ENCODE results near the gene RGS6. TPM values are rescaled to one million over a fixed set of nuclear protein-coding genes. Genes with fewer than 3 reads are reported as not detected.

The RGS6 gene
- total and polyA plus RNA-seq, 2 of the 4 experiments (the other 2 are of a cell fraction) = not detected

- no peak overlapping the region for H3K4me2 ChIP-seq (ENCODE audit: low read depth, low read length)
- H3K14ac ChIP-seq (replicated peaks; ENCODE audit: low read depth, low read length) = no peak overlapping the region
- no peak overlapping the region for H2AK5ac ChIP-seq (ENCODE audit: low read depth, low read length)
- no peaks in the 10 kb centered on the region for H3K9me3 ChIP-seq (ENCODE audit: control insufficient read depth, insufficient read depth, low read length)
- BruUV-seq (replicated peaks) = no TSS peak
- H2AK9ac ChIP-seq (replicated peaks; ENCODE audit: low read depth, low read length, poor library complexity) = no peak overlapping the region
- H4K91ac ChIP-seq (ENCODE audit: insufficient read depth, low read depth, low read length) = no peak overlapping the region
- in situ Hi-C loops (cut with MboI; ENCODE audit: low sequenced_read_pairs) (no loop called here), intact Hi-C loops (cut with micrococcal nuclease) (no loop called here), dilution Hi-C loops (cut with HindIII; ENCODE audit: low sequenced_read_pairs, unreplicated experiment) (no loop called here)
- H3K4me3 ChIP-seq (ENCODE audit: insufficient read depth, low read depth, low read length) = no peak overlapping the region
- no peaks in the 10 kb centered on the region for H3K9me1 ChIP-seq (ENCODE audit: insufficient read depth, low read length)
- H2BK20ac ChIP-seq (ENCODE audit: low read depth, low read length) = no peak overlapping the region
- no peak overlapping the region for H4K8ac ChIP-seq (ENCODE audit: low read depth in 2 of 2, low read length in 2 of 2)
- no peak overlapping the region for H2BK15ac ChIP-seq (ENCODE audit: low read depth, low read length)
- no peak overlapping the region for H2AFZ ChIP-seq (replicated peaks; ENCODE audit: low read length, poor library complexity)
- H3K56ac ChIP-seq (ENCODE audit: extremely low read depth, insufficient read depth, low read length) = no peak overlapping the region
- H3K18ac ChIP-seq (ENCODE audit: low read depth, low read length) = no peak overlapping the region
- no peak overlapping the region for H3K4ac ChIP-seq (ENCODE audit: low read depth, low read length)
- no peak overlapping the region for H3K9ac ChIP-seq (ENCODE audit: low read depth, low read length)
- no peaks in the 10 kb centered on the region for H3K36me3 ChIP-seq (ENCODE audit: control insufficient read depth, insufficient read depth, low read length)
- no peak for TF ChIP-seq CEBPB (IDR thresholded peaks at IDR 0.05; ENCODE audit: low read depth, low read length)
- TF ChIP-seq POLR2A (IDR thresholded peaks at IDR 0.05; ENCODE audit: low read depth, low read length) = no peak
- no peak for TF ChIP-seq RCOR1 (IDR thresholded peaks at IDR 0.05; ENCODE audit: insufficient replicate concordance, low read length)
- TF ChIP-seq, protein P1, sequence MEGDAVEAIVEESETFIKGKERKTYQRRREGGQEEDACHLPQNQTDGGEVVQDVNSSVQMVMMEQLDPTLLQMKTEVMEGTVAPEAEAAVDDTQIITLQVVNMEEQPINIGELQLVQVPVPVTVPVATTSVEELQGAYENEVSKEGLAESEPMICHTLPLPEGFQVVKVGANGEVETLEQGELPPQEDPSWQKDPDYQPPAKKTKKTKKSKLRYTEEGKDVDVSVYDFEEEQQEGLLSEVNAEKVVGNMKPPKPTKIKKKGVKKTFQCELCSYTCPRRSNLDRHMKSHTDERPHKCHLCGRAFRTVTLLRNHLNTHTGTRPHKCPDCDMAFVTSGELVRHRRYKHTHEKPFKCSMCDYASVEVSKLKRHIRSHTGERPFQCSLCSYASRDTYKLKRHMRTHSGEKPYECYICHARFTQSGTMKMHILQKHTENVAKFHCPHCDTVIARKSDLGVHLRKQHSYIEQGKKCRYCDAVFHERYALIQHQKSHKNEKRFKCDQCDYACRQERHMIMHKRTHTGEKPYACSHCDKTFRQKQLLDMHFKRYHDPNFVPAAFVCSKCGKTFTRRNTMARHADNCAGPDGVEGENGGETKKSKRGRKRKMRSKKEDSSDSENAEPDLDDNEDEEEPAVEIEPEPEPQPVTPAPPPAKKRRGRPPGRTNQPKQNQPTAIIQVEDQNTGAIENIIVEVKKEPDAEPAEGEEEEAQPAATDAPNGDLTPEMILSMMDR (conservative IDR thresholded peaks at IDR 0.05; ENCODE audit: low read depth, low read length) = no peak
- no peak for TF ChIP-seq MAFK (IDR thresholded peaks at IDR 0.05; ENCODE audit: low read depth, low read length)
- no peak for TF ChIP-seq RFX5 (IDR thresholded peaks at IDR 0.05; ENCODE audit: low read depth, low read length)
- no peak for TF ChIP-seq ELK1 (IDR thresholded peaks at IDR 0.05; ENCODE audit: borderline replicate concordance, low read depth, low read length)
- no peak for TF ChIP-seq RAD21 (IDR thresholded peaks at IDR 0.05; ENCODE audit: low read length)
- TF ChIP-seq CHD1 (IDR thresholded peaks at IDR 0.05; ENCODE audit: low read depth, low read length) = no peak
- TF ChIP-seq BHLHE40 (IDR thresholded peaks at IDR 0.05; ENCODE audit: low read depth, low read length) = no peak
- no peak for TF ChIP-seq NFE2L2 (IDR thresholded peaks at IDR 0.05; ENCODE audit: low read depth, low read length)
- no peak for TF ChIP-seq SMC3 (IDR thresholded peaks at IDR 0.05; ENCODE audit: low read depth, low read length)
- TF ChIP-seq USF2 (IDR thresholded peaks at IDR 0.05; ENCODE audit: low read depth, low read length) = no peak
- no peak for TF ChIP-seq MAZ (IDR thresholded peaks at IDR 0.05; ENCODE audit: borderline replicate concordance, low read depth, low read length)
- TF ChIP-seq MXI1 (IDR thresholded peaks at IDR 0.05; ENCODE audit: borderline replicate concordance, low read depth, low read length) = no peak
- no peak for TF ChIP-seq FOS (IDR thresholded peaks at IDR 0.05; ENCODE audit: low read depth, low read length)
- no peaks in the 10 kb centered on the region for H4K20me1 ChIP-seq (ENCODE audit: insufficient read depth, low read length)
- H4K5ac ChIP-seq (ENCODE audit: low read depth, low read length) = no peak overlapping the region
- H2BK120ac ChIP-seq (ENCODE audit: low read depth, low read length) = no peak overlapping the region
- ATAC-seq (ENCODE audit: low read depth) = no peak
- ChIA-PET CTCF (no interaction called here), POLR2A (ENCODE audit: unreplicated experiment) (no interaction called here)
- no peak overlapping the region for H3K27ac ChIP-seq (ENCODE audit: insufficient read depth, low read length)
- H3K4me1 ChIP-seq (ENCODE audit: control insufficient read depth, insufficient read depth, low read length) = no peaks in the 10 kb centered on the region
- no peak overlapping the region for H3K23ac ChIP-seq (ENCODE audit: low read depth, low read length)
- no peaks in the 10 kb centered on the region for H3K79me1 ChIP-seq (ENCODE audit: low read depth in 1 of 2, low read length in 2 of 2)
- H2BK5ac ChIP-seq (ENCODE audit: low read depth, low read length, poor library complexity, severe bottlenecking) = no peak overlapping the region
- no peaks in the 10 kb centered on the region for H3K27me3 ChIP-seq (ENCODE audit: control insufficient read depth, insufficient read depth, low read length)
- DNase-seq = no peak
- WGBS, 2 experiments (ENCODE audit: extremely low coverage in 2 of 2, insufficient read length in 1 of 2) = 67% methylated on average over 3 of the region's 3 CpGs; no CpG with 5 or more reads in 1 of the 2 experiments
Measured at GRCh38 chr14:72129291-72129690, 197.1 kb downstream of the RGS6 start.
